HG03095 (cell line): ENCODE measurements around the gene ELFN2.

Experiments
- ATAC-seq: cut with Tn5 transposase; IDR thresholded peaks from one replicate; pipeline ENCODE4 v1.9.1; 2021; ENCODE audit warnings: moderate library complexity; ENCODE audit not compliant: unreplicated experiment

The ELFN2 gene

DNA sequence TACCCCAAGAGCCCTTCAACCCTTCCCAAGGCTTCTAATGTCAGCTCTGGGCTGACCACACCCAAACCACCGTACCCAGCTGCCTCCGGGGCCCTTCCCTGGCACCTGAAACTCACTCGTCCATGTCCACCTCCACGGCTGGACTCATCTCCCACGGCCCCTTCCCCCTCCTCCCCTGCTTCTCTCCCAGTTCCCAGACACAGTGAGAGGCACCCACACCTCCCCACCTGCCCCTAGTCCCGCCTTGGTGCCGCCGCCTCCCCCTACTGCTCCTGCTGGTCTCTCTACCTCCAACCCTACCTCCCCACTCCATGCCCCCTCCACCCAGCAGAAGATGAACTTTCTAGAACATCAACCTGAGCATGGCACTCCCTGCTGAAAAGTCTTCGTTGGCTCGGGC, 39.5 kb downstream of the ELFN2 start:
- no peak for ATAC-seq

DNA sequence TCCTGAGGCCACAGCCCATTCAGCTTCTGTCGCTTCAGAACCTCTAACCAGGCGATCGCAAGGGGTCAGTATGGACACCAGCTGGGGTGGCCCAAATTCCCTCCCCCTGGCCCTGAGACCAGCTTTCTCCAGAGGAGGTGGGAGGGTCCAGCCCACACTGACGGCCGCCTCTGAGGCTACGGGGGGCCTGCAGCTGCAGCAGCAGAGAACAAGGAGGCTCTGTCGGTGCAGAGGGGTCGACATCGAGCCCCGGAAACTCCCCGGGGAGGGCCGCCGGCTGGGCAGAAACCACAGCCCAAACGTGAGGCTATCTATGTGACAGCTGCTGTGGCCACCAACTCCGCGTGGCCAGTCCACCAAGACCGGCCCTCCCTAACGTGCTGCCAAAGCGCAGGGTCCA, 40.8 kb downstream of the ELFN2 start:
- no peak for ATAC-seq

DNA sequence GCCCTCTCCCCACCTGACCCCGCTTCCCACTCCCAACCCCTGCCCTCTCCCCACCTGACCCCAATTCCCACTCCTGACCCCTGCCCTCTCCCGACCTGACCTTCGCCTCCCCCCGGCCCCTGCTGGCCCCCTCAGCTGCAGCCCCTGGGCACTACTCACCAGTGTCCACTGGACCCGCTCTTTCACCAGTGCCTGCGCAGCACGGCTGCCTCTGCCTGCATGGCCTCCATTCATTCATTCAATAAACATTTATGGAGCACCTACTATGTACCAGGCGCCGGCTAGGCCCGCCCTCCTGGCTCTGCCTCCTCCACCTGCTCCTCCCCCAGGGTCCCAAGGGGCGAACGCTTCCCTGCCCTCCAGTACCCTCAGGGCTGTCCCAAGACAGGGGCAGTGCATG, 42.6 kb downstream of the ELFN2 start:
- no peak for ATAC-seq

DNA sequence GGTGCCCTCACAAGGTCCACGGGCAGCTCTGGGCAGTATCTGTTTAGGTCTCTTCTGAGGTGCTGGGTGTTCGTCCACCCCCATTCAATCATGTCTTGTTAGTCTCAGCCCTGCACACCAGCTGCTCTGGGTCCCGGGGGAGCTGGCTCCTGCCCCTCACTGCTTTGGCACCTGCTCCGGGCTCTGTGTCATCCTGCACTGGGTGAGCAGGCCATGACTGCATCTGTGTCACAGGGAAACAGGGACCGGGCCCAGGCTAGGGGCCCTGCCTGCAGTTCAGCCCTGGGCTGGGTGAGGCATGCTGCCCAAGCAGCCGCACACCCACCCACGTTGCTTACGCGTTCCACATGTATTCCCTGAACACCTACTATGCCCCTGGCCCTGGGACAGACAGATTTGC, 43.9 kb downstream of the ELFN2 start:
- ATAC-seq = no peak

DNA sequence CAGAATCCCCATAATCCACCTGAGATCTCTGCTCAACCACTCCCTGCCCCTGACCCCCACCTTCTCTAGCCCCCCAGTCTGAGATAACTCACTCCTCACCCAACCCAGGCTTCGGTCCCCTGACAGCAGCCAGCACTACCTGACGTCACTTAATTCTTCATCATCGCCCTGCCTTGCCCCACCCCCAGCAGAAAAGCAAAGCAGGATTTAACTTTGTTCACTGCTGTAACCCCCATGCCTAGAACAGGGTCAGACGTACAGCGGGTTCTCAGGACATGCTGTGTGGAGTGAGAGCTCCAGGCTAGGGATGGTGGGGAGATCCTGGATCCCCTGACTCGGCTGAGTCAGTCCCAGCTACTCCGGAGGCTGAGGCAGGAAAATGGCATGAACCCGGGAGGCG, 45.8 kb downstream of the ELFN2 start:
- ATAC-seq = no peak

DNA sequence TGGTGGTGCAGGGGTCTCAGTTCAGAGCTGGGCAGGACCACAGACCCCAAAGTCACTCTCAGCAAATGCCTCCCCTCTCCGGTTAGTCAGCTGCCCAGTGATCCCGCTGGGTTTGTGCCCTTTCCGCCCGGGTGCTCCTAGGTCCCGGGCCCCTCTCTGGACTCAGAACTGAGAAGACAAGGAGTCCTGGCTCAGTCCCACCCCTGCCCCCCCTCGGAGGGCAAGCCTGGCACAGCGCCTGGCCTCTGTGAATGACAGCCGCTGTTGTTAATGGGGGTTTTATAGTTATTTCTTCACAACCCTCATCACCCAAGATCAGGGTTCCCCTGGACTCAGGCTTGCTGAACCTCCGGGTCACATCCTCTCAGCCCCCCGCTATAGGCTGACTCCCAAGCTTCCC, 47.6 kb downstream of the ELFN2 start:
- no peak for ATAC-seq

DNA sequence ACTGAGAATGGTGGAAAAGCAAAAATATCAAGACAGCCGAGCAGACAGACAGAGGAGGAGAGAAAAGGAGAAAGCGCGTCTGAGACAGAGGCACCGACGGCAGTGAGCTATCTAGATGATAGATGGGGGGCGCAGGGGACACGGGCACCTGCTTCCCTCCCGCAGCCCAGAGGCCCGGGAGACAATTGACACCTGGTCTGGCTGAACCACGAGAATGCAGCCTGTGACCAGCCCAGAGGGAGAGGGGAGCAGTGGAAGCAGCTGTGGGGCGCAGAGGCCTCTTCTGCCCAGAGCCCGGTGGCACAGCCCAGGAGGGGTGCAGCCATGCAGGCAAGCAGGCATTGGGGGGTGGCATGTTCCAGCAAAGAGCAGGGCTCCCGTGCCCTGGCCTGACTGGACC, 48.2 kb downstream of the ELFN2 start:
- ATAC-seq = no peak

DNA sequence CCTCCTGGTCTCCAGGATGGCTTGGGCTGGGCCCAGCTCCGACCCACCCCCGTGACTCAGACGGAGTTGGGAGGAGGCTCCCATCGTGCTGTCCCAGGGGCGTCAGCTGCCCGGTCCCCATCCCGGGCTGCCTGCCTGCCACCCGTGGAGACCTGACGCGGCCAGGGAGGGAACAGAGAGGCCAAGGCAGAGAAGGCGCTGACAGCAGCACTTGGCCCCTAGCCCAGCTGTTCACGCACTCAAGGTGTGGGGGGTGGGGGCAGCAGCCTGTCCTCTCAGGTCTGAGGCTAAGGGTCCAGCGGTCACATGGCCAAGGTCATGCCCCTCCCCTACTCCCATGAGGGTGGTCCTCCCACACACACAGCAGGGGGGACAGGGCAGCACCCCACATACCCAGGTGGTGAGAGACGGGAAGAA, 48.6 kb downstream of the ELFN2 start:
- no peak for ATAC-seq

DNA sequence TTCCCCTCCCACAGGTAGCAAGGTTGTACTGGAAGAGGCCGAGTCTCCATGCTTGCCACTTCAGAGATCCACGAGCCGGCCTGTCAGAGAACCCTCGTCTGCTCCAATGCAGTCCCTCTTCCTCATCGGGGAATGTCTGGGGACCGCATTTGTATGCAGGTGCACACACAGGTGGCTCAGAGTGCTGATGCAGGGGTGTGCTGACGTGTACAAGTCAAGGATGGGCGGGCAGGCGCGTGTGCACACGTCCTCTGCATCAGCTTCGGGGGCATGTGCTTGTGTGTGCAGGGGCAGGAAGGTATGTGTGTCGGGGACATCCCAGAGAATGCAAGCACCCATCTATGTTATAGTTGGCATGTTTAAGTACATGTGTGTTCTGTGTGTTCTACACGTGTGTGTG, 49.4 kb downstream of the ELFN2 start:
- no peak for ATAC-seq

DNA sequence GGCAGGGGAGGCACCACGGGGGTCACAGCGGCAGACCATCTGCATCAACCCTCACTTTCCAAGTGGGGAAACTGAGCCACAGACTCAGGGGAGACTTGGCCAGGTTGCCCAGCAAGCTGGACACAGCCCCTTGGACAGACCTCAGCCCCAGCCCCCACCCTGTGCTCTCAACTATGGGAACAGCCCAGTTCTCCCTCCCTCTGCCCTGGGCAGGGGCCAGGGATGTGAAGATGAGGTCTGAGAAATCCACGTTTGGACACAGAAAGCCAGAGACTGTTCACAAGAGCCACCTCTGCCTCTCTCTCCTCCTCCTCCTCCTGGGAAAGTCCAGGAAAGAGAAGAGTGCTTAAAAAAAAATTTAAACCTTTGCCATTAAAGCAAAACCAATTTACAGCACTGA, 50.1 kb downstream of the ELFN2 start:
- ATAC-seq = no peak

DNA sequence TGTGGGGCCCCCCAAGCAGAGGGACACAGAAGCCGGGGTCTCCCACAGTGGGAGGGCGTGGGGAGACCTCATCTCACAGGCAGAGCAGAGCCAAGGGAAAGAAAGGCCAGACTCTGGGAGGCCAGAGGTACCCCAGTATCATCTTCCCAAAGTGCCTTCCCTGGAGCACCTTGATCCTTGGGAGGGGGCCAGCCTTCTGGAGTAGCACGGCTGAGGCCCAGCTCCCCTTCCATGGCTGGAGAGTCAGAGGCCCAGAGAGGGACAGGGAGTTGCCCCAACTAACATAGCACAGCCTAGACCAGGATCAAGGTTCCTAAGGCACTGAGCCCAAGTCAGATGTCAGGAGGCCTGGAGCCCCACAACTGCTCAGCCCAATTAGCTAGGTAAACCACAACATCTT, 50.6 kb downstream of the ELFN2 start:
- no peak for ATAC-seq

DNA sequence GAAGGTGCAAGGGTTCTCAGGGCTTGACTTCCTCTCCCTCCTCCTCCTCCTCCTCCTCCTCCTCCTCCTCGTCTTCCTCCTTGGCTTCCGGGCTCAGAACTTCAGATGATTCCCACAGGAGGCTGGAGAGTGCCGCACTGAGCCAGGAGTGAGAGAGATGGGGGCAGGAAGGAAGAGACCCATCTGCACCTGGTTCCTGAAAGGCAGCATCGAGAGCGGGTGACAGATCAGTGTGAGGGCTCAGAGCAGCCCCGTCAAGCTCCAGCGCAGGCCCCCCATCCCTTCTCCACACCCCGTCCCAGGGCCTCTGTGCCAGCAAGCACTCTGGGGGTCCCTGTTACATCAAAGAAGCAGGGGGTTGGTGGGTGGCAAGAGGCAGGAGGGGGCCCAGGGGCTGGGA, 51.5 kb downstream of the ELFN2 start:
- no peak for ATAC-seq

DNA sequence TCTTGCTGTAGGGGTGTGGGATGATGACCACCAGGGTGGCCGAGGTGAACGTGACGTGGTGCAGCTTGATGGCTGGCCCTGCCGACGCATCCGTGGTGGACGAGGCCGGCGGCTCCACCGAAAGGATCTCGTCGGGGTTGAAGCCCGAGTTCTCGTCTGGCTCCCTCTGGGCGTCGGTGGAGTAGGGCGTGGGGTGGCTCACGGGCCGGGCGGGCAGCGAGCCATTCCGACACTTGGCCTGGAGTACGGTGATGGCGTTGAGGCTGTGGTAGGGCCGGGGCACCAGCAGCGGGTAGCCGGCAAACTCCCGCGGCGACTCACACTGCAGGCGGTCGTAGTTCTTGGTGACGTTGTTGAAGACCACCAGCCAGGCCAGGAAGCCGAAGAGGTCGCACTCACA, 52.7 kb downstream of the ELFN2 start:
- no peak for ATAC-seq

DNA sequence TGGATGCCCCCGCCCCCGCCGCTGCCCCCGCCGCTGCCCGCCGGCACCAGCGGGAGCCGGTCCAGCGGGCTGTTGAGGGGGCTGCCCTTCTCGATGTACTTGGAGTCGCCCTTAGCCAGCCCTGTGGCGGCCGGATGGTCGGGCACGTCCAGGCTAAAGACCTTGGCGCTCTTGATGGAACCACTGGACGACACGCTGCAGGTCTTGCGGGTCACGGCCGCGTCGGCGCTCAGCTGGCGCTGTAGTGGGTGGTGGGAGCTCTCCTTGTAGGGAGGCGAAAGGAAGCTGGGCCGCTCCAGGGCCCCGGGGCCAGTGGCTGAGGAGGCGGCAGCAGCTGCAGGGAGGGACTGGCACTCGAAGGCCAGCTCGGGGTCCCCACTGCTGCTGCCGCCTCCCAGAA, 53.8 kb downstream of the ELFN2 start:
- ATAC-seq = no peak

DNA sequence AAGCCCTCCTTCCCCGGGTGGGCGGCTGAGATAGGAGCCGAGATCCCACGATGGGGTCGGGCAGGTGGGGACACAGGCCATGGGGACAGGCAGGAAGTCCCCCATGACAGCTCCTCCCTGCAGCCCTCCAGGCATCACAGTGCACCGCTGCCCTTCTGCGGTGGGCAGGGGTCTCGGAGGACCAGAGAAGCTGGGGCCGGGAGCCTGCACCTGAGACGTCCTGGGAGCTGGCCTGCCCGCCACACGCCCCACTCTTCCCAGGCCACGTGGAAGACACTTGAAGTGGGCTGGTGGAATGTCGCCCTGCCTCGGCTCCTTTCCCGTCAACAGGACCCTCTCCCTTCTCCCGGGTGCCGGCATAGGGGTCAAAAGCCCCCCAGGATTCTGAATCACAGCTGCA, 55.4 kb downstream of the ELFN2 start:
- ATAC-seq = no peak

DNA sequence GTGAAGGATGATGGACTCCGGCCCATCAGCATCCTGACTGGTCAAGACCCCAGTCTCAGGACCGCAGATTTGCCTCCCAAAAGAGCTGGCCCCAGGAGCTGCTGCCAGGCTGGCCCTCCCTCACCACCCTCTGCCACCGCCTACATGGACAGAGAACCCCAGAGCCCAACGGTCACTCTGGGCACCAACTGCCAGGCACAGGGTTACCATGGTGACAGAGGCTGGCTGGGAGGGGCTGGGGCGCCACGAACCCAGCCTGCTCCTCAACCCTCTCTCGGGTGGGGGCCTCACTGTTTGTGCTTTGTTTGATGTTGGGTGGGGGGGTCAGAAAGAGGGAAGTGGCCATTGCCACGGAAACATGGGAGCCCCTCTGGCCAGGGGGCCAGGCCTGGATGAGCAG, 55.8 kb downstream of the ELFN2 start:
- no peak for ATAC-seq

DNA sequence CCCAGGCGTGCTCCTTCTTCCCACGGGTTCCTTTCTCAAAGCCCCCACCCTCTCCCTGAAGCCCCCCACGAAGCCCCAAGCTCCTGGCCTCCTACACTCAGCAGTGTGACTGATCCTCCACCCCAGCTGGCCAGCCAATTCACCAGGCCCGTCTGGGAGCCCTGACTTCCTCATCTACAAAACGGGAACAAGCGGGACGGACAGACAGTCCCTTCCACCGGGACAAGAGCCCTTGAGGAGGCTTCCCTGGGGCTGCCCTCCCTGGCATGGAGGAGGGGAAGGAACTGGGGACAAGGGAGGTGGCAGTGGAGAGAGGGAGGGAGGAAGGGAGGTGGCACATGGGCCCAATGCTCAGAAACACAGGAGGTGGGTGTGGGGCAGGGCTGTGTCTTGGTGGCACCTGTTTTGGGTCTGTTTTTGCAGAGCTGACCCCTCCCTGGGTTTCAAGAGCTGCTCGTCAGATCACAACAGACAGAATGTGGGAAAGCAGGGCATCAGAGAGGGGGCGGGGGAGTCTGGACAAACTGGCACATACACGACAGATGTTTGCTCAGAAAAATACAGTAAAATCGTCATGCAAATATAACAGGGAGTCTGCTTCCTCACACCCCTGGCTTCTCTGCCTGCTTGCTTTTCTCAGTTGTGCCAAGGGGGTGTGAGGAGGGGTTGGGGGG, 56.8 kb downstream of the ELFN2 start:
- ATAC-seq = no peak

DNA sequence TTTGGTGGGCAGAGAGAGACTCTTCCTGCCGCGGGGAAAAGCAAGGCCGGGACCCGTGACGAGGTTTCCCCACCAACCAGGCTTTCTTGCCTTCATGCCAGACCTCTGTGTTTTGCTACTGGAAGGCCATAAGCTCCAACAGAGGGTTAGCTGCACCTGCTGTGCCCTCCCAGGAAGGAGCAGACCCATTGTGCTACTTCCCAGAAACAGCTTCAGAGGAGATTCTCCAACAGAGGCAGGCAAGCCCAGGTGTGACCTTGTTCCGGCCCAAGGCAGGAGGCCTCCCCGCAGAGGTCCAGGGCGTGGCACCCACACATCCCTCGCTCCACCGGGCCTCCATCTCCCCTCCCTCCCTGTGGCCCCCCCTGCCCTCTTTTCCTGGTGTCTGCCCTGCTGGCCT, 57.8 kb downstream of the ELFN2 start:
- no peak for ATAC-seq

DNA sequence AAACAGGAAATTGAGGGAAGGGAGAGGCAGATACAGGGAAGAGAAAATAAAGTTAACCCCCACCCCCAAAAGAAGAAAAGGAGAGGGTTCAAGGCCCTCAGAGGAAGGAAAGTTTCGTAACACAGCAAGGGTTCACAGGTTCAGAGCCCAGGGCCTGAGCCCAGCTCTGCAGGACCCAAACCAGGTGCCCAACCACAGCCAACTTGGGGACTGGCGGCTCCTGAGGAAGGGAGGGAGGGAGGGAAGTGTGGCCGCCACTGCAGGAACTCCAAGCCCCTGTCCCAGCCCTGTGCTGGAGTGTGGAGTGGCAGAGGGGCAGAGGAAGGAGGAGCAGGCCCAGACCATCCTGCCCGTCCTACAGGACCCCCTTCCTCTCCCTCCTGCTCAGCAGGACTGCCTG, 59.2 kb downstream of the ELFN2 start:
- no peak for ATAC-seq

DNA sequence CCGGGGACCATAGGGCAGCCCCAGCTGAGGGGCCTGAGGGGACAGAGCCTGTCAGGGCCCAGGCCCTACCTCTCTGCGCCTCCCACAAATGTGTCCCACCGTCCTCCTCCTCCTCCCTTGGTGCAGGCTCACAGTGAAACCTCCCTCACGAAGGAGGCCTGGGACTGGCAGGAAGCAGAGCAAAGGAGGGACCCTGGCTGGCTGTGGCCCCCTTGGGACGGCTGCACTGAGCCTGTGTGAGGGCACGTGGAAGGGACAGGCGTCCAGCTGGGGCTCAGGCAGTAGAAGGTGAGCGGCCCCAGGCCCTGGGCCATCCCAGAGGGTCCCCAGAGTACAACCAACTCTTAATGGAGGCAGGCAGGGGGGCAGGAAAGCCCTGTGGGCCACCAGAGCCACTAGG, 60.7 kb downstream of the ELFN2 start:
- ATAC-seq = no peak

DNA sequence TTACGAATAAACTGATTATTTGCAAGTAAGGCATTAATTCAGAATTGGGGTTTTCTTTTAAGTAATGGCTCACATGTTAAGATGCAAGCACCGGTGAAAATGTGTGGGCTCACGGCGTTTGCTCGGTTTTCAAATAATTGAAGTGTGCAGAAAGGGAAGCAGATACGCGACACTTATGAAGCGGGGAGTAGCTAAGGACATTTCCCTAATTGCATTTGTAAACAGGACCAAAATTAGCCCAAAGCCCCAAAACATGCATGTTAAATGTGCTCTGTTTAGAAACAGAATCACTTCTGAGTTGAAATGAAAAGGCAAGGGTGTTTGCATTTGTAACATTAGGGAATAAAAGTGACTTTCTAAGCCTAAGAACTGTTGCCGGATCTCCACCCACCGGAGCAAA, 61.3 kb downstream of the ELFN2 start:
- ATAC-seq = no peak

DNA sequence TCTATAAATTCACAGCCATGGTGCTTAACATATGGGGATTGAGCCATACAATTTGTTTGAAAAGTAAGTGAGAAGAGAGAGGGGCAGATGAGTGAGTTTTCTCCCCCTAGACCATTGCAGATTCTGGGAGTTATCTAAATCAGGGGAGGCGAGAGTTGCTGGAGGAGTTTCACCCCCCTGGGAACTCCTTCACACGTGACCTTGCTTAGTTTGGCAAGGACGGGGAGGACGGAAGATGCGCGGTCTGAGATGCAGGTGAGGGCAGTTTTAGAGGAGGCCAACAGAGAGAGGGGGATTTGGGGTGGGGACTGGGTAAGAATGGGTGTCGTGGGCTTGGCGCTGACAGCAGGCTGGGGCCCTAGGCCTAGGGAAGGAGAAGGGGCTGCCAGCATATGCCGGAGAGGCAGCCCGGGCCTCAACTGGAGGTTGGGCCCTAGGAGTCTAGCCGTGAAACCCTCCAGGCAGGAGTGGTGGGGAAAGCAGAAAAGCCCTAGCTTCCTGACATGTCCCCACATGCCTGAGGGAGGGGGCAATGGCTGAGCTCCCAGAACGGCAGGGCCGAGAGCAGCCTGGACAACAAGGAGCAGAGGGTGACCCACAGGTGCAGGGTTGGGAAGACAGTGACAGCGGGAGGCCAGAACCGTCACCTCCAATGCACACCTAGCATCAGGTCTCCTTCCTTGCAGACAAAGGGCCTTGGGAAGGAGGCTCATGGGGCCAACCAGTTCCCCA, 63.9 kb downstream of the ELFN2 start:
- ATAC-seq = no peak

DNA sequence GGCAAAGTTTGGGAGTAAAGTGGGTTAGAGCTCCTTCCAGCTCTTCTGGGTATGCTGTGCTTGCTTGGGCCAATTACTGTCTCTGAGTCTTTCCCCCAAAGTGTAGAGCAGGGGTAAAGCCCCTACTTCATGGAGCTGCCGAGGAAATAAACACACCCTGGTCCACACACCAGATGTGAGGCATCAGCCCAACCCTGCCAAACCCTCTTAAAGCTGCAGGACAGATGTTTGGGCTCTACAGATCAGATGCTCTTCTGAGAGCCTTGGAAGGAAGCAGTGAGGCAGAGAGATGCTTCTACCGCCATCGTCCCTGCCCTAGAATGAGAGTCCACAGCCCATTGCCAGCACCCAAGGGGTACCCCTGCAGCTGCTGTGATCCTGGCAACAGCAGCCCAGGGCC, 64.7 kb downstream of the ELFN2 start:
- no peak for ATAC-seq
